Esophagus squamous epithelium (tissue), 5 donors: ENCODE data around the gene IVNS1ABP. TPM values are rescaled to one million over a fixed set of nuclear protein-coding genes. Genes with fewer than 3 reads are reported as not detected.
"Not testable (repeated sequence)": the region's sequence is repeated elsewhere in the genome, so short reads cannot be mapped to it uniquely, and the experiment has no call there.

Experiments
- DNase-seq: peaks from one replicate; lab custom pipeline; 2025; lab: John Stamatoyannopoulos, UW
- H3K27ac ChIP-seq, 4 donors: fragments of 200-600 bp; sonication (generic); one replicate each; pipeline ENCODE4 v1.5.1; 2016 to 2019; ENCODE audit warnings: mild to moderate bottlenecking in 1 of 4
- H3K27me3 ChIP-seq, 4 donors: fragments of 200-600 bp; sonication (generic); 1 replicate in 3 of 4; 2 replicates in 1 of 4; pipeline versions ENCODE4 v1.5.1 to v1.6.0; 2017 to 2021; ENCODE audit warnings: antibody characterized with exemption in 1 of 4
- H3K36me3 ChIP-seq, 3 donors: fragments of 200-600 bp; sonication (generic); one replicate each; pipeline ENCODE4 v1.5.1; 2016 to 2019
- H3K4me1 ChIP-seq, 3 donors: fragments of 200-600 bp; sonication (generic); one replicate each; pipeline ENCODE4 v1.5.1; 2017 to 2019
- H3K4me3 ChIP-seq, 4 donors: fragments of 200-600 bp; sonication (generic); 1 replicate in 3 of 4; 2 replicates in 1 of 4; pipeline ENCODE4 v1.5.1; 2016 to 2019; ENCODE audit warnings: mild to moderate bottlenecking in 2 of 4, moderate library complexity in 1 of 4
- H3K9me3 ChIP-seq, 3 donors: fragments of 200-600 bp; sonication (generic); one replicate each; pipeline ENCODE4 v1.5.1; 2016 to 2019
- POLR2A ChIP-seq, 4 donors: fragments of 450-650 bp; IDR thresholded peaks; one replicate each; pipeline ENCODE4 v1.6.1; 2017; ENCODE audit warnings: antibody characterized with exemption in 4 of 4, mild to moderate bottlenecking in 4 of 4, moderate library complexity in 3 of 4
- WGBS, 2 donors: methylation state at CpG; one replicate each; pipeline ENCODE4 v1.1.5; 2018; 5-methylcytosine and 5-hydroxymethylcytosine counted together
- intact Hi-C: fragments of 100-400 bp; cut with DNase I; formaldehyde crosslinking; loops from one replicate; pipeline ENCODE4 v1.15.0; 2022
- total RNA-seq, 4 donors: library from RNA; depleted of rRNA; stranded (reverse); fragments of >200 nt; gene quantifications; one replicate each; pipeline ENCODE4 v1.1.0, GENCODE V29; 2016
- TF ChIP-seq, protein P1 (sequence below), 6 experiments: fragments of 450-650 bp in 4 of 6; fragments of 200-600 bp in 2 of 6; sonication (generic) in 2 of 6; IDR thresholded peaks; one replicate each; pipeline ENCODE4 v1.5.1; 2016 to 2019; ENCODE audit warnings: antibody characterized with exemption in 6 of 6, mild to moderate bottlenecking in 4 of 6, moderate library complexity in 4 of 6
- donor health status: DM: yes; HTN: yes; CAD: no.

Gene IVNS1ABP
- total RNA-seq, 4 donors from 2014 or later = 42.1 to 98.4 (median 52.5) TPM

DNA sequence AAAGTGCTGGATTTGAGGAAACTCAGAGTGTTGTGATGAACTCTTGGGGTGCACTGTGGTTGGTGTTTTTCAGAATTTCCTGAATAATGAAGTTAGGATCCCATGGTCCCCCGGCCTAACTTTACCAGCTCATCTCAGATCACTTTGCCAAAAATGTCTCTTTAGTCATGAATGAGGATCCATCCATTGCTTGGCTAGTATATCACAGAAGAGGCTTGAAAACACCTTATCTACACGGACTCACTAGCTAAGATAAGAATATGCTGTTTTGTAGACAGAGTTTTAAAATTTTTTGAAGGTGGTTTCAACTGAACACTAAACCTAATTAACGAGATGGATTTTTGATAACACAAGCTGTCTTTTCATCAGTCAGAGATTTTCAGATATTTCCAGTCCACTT lies 53.8 kb downstream of the IVNS1ABP start:
- no peak for DNase-seq
- Histone ChIP-seq H3K4me3 (no peak overlapping the region), H3K27me3 (no peaks in the 10 kb centered on the region), H3K36me3 (no peaks in the 10 kb centered on the region), H3K4me1 (no peaks in the 10 kb centered on the region), H3K9me3 (no peaks in the 10 kb centered on the region), H3K27ac (no peak overlapping the region)
- WGBS, 2 donors = 85 to 92% methylated on average over 3 of the region's 3 CpGs
- no peak for TF ChIP-seq POLR2A (IDR thresholded peaks at IDR 0.05)
- intact Hi-C loops = no loop called here

DNA sequence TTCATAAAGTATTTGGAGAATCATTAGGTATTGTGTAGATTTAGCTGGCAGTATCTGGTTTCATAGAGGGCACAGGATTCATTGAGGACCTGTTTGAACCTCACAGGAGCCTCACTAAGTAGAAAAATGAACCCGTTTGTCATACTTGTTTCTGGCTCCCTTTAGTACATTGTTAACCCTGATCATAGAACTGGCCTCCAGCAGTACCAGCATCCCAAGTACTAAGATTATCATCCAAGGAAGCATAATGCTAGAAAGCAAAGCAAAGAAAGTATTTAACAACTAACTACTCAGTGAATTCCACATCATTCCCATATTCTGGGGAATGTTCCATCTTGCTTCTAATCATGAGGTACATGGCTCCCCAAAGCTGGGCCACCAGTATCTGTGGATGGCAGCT lies 54.9 kb downstream of the IVNS1ABP start:
- no peak for TF ChIP-seq POLR2A (IDR thresholded peaks at IDR 0.05)
- TF ChIP-seq, protein P1, sequence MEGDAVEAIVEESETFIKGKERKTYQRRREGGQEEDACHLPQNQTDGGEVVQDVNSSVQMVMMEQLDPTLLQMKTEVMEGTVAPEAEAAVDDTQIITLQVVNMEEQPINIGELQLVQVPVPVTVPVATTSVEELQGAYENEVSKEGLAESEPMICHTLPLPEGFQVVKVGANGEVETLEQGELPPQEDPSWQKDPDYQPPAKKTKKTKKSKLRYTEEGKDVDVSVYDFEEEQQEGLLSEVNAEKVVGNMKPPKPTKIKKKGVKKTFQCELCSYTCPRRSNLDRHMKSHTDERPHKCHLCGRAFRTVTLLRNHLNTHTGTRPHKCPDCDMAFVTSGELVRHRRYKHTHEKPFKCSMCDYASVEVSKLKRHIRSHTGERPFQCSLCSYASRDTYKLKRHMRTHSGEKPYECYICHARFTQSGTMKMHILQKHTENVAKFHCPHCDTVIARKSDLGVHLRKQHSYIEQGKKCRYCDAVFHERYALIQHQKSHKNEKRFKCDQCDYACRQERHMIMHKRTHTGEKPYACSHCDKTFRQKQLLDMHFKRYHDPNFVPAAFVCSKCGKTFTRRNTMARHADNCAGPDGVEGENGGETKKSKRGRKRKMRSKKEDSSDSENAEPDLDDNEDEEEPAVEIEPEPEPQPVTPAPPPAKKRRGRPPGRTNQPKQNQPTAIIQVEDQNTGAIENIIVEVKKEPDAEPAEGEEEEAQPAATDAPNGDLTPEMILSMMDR (IDR thresholded peaks at IDR 0.05) = no peak
- 100% methylated on average over 1 of the region's 1 CpG for WGBS, 2 donors
- intact Hi-C loops = no loop called here
- no peaks in the 10 kb centered on the region for H3K9me3 ChIP-seq
- H3K36me3 ChIP-seq = no peaks in the 10 kb centered on the region
- peaks cover 0 to 5% (median 0%) of the 10 kb centered on the region in 3 donors for H3K4me1 ChIP-seq
- no peak overlapping the region for H3K4me3 ChIP-seq
- H3K27ac ChIP-seq = no peak overlapping the region
- no peaks in the 10 kb centered on the region for H3K27me3 ChIP-seq
- DNase-seq = no peak

DNA sequence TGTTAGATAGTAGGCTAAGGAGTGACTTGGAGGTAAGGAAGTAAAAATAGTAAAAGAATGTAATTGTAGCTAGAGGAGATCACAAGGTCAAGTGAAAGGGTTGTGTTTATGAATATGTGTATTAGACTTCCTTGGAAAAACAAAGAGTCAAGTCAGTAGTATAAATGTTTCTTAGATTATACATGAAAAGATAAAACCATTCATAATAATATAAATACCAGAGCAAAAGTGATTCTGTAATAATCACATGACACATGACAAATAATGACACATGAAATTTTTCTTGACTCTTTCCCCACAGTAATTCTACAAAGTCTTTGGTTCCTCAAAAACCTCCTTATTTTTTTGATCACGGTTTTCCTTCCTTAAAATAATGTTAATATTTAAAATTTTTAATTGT lies 56.4 kb downstream of the IVNS1ABP start:
- Histone ChIP-seq H3K36me3 (no peaks in the 10 kb centered on the region), H3K27ac (no peak overlapping the region), H3K9me3 (no peaks in the 10 kb centered on the region), H3K4me1 (peaks cover 0 to 5% (median 0%) of the 10 kb centered on the region in 3 donors), H3K4me3 (no peak overlapping the region), H3K27me3 (no peaks in the 10 kb centered on the region)
- DNase-seq = no peak
- TF ChIP-seq, protein P1 (IDR thresholded peaks at IDR 0.05) = no peak
- intact Hi-C loops = no loop called here
- WGBS, 2 donors = 72 to 76% methylated on average over 1 of the region's 1 CpG

DNA sequence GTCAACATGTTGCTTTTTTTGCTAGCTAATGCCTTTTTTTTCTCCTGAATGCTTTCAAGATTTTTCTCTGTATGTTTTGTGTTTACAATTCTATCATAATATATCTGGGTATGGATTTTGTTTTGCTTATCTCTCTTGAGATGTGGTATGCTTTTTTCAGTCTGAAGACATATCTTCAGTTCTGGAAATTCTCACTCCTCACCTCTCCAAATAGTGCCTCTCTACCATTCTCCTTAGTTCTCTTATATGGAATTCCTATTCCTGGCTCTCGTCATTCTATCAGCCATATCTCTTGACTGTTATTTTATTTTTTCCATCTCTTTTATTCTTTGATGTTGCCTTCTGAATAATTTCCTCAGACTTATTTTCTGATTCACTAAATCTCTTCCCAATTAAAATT lies 58.4 kb downstream of the IVNS1ABP start:
- no peak for DNase-seq
- intact Hi-C loops = no loop called here
- Histone ChIP-seq H3K4me3 (no peak overlapping the region), H3K27me3 (no peaks in the 10 kb centered on the region), H3K9me3 (no peaks in the 10 kb centered on the region), H3K36me3 (no peaks in the 10 kb centered on the region), H3K4me1 (peaks cover 0 to 5% (median 0%) of the 10 kb centered on the region in 3 donors), H3K27ac (no peak overlapping the region)
- WGBS, 2 donors = 90 to 91% methylated on average over 1 of the region's 1 CpG
- TF ChIP-seq, protein P1 (IDR thresholded peaks at IDR 0.05) = no peak
- no peak for TF ChIP-seq POLR2A (IDR thresholded peaks at IDR 0.05)

DNA sequence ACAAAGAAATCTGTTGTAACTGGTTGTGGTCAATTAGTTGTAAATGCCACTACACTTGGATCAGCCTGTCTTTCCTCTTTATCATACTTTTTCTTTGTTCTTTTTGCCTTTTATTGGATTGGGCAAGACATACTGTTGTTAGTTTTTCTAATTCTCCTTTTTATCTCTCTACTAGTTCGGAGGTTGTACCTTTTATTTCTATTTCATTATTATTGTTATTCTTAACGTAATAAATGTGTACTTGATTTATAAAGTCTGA lies 59.2 kb downstream of the IVNS1ABP start:
- intact Hi-C loops = no loop called here
- Histone ChIP-seq H3K27me3 (no peaks in the 10 kb centered on the region), H3K4me1 (peaks cover 0 to 5% (median 0%) of the 10 kb centered on the region in 3 donors), H3K4me3 (no peak overlapping the region), H3K36me3 (no peaks in the 10 kb centered on the region), H3K9me3 (no peaks in the 10 kb centered on the region), H3K27ac (no peak overlapping the region)
- no peak for TF ChIP-seq POLR2A (IDR thresholded peaks at IDR 0.05)
- TF ChIP-seq, protein P1 (IDR thresholded peaks at IDR 0.05) = no peak
- 58 to 80% methylated on average over 2 of the region's 2 CpGs for WGBS, 2 donors
- DNase-seq = no peak

DNA sequence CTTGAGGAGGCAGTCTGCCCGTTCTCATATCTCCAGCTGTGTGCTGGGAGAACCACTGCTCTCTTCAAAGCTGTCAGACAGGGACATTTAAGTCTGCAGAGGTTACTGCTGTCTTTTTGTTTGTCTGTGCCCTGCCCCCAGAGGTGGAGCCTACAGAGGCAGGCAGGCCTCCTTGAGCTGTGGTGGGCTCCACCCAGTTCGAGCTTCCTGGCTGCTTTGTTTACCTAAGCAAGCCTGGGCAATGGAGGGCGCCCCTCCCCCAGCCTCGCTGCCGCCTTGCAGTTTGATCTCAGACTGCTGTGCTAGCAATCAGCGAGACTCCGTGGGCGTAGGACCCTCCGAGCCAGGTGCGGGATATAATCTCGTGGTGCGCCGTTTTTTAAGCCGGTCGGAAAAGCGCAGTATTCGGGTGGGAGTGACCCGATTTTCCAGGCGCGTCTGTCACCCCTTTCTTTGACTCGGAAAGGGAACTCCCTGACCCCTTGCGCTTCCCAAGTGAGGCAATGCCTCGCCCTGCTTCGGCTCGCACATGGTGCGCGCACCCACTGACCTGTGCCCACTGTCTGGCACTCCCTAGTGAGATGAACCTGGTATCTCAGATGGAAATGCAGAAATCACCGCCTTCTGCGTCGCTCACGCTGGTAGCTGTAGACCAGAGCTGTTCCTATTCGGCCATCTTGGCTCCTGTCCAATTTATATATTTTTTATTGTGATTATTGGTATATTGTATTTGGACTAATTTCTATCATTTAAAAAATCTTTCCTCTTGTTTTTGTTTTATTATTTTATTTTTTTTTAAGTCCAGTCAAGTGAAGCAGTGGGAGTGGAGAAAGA lies 59.7 kb downstream of the IVNS1ABP start:
- H3K4me3 ChIP-seq, H3K27ac ChIP-seq, H3K4me1 ChIP-seq, H3K27me3 ChIP-seq, intact Hi-C loops, H3K36me3 ChIP-seq, DNase-seq, H3K9me3 ChIP-seq: not testable (repeated sequence)
- WGBS, 2 donors = 89 to 97% methylated on average over 8 to 16 of the region's 32 CpGs

DNA sequence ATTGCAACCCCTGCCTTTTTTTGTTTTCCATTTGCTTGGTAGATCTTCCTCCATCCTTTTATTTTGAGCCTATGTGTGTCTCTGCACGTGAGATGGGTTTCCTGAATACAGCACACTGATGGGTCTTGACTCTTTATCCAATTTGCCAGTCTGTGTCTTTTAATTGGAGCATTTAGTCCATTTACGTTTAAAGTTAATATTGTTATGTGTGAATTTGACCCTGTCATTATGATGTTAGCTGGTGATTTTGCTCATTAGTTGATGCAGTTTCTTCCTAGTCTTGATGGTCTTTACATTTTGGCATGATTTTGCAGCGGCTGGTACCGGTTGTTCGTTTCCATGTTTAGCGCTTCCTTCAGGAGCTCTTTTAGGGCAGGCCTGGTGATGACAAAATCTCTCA lies 61.4 kb downstream of the IVNS1ABP start:
- intact Hi-C loops, H3K36me3 ChIP-seq, DNase-seq, H3K4me3 ChIP-seq, H3K27me3 ChIP-seq, H3K4me1 ChIP-seq, H3K9me3 ChIP-seq, H3K27ac ChIP-seq: not testable (repeated sequence)
- 100% methylated on average over 5 of the region's 6 CpGs; no CpG with 5 or more reads in 1 of the 2 donors for WGBS, 2 donors

DNA sequence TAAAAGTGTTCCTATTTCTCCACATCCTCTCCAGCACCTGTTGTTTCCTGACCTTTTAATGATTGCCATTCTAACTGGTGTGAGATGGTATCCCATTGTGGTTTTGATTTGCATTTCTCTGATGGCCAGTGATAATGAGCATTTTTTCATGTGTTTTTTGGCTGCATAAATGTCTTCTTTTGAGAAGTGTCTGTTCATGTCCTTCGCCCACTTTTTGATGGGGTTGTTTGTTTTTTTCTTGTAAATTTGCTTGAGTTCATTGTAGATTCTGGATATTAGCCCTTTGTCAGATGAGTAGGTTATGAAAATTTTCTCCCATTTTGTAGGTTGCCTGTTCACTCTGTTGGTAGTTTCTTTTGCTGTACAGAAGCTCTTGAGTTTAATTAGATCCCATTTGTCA lies 64.6 kb downstream of the IVNS1ABP start:
- DNase-seq, intact Hi-C loops, H3K27ac ChIP-seq, H3K4me1 ChIP-seq, H3K36me3 ChIP-seq, H3K9me3 ChIP-seq, H3K4me3 ChIP-seq, H3K27me3 ChIP-seq: not testable (repeated sequence)
- WGBS, 2 donors = 80% methylated on average over 1 of the region's 1 CpG; no CpG with 5 or more reads in 1 of the 2 donors

DNA sequence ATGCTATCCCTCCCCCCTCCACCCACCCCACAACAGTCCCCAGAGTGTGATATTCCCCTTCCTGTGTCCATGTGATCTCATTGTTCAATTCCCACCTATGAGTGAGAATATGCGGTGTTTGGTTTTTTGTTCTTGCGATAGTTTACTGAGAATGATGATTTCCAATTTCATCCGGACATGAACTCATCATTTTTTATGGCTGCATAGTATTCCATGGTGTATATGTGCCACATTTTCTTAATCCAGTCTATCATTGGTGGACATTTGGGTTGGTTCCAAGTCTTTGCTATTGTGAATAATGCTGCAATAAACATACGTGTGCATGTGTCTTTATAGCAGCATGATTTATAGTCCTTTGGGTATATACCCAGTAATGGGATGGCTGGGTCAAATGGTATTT lies 65.1 kb downstream of the IVNS1ABP start:
- H3K4me3 ChIP-seq, intact Hi-C loops, H3K36me3 ChIP-seq, H3K27ac ChIP-seq, DNase-seq, H3K27me3 ChIP-seq, H3K4me1 ChIP-seq, H3K9me3 ChIP-seq: not testable (repeated sequence)
- WGBS, 2 donors = 93 to 100% methylated on average over 3 of the region's 4 CpGs
